NCI-H526 treated with DMSO at 0.1 percent for 48 hours (cell line): ENCODE measurements around the gene KCNJ12.
"Not testable (repeated sequence)": the region's sequence is repeated elsewhere in the genome, so short reads cannot be mapped to it uniquely, and the experiment has no call there.

Experiments used
- DNase-seq: peaks from one replicate; lab custom pipeline; 2025; lab: John Stamatoyannopoulos, UW

KCNJ12 gene

GRCh38 chr17:21452377-21453143, 76.4 kb downstream of the KCNJ12 start:
- peak; percentile 25 for DNase-seq

- no peak for DNase-seq
Observed at GRCh38 chr17:21453144-21453898, 77.2 kb downstream of the KCNJ12 start.

- not testable (repeated sequence) for DNase-seq
Observed at GRCh38 chr17:21454006-21454405, 77.8 kb downstream of the KCNJ12 start.

- no peak for DNase-seq
Observed at GRCh38 chr17:21454441-21454840, 78.3 kb downstream of the KCNJ12 start.

- DNase-seq = no peak
Observed at GRCh38 chr17:21455761-21456160, 79.6 kb downstream of the KCNJ12 start.

GRCh38 chr17:21456449-21456848, 80.3 kb downstream of the KCNJ12 start:
- not testable (repeated sequence) for DNase-seq

- DNase-seq = peak; percentile 35
Observed at GRCh38 chr17:21457051-21458026, 81.2 kb downstream of the KCNJ12 start.

GRCh38 chr17:21458054-21458453, 81.9 kb downstream of the KCNJ12 start:
- no peak for DNase-seq

GRCh38 chr17:21459536-21459935, 83.4 kb downstream of the KCNJ12 start:
- DNase-seq = no peak

- no peak for DNase-seq
Observed at GRCh38 chr17:21460358-21460757, 84.2 kb downstream of the KCNJ12 start.

- no peak for DNase-seq
Observed at GRCh38 chr17:21462237-21462636, 86.1 kb downstream of the KCNJ12 start.

- DNase-seq = no peak
Observed at GRCh38 chr17:21463204-21463661, 87.1 kb downstream of the KCNJ12 start.

- no peak for DNase-seq
Observed at GRCh38 chr17:21463779-21464407, 87.7 kb downstream of the KCNJ12 start.

- DNase-seq = no peak
Observed at GRCh38 chr17:21464611-21465021, 88.5 kb downstream of the KCNJ12 start.

GRCh38 chr17:21466550-21466949, 90.4 kb downstream of the KCNJ12 start:
- DNase-seq = no peak

- no peak for DNase-seq
Observed at GRCh38 chr17:21467196-21467595, 91.0 kb downstream of the KCNJ12 start.

GRCh38 chr17:21467739-21468490, 91.8 kb downstream of the KCNJ12 start:
- no peak for DNase-seq
